ENCODE results near the gene GRM3. TPM values are rescaled to one million over a fixed set of nuclear protein-coding genes. Genes with fewer than 3 reads are reported as not detected.

The GRM3 gene
- total and polyA plus RNA-seq, 2 of the 8 experiments (the other 6 are each of a cell fraction or from before 2014, with no cell fraction given), result 3.1 to 4.2 TPM

DNA sequence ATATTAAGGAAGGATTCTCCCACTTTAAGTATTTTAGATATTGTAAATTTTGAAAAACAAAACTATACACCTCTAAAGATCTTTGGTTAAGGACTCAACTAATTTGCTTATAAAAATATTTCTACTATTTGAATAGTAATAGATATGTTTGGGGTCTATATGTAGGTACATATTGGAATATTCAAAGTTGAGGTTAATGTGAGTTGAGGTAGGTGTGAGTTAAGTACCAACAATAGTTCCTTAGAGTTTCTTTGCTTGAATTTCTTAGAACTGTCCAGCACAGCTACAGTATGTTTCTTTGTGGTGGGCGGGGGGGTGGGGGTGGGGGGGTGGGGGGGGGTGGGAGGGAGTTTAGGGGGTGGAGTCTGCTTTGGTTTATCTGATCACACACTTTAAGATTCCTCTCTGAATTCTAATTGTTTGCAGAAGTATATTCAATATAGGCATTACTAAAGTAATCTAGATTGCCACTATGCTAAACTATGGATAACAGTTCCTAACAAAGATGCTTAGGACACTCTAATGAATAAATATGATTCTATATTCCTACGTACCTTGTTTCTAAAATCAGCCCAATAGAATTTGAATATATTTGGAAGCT lies 2.1 kb downstream of the GRM3 start (continued):
- TF ChIP-seq, protein P1, sequence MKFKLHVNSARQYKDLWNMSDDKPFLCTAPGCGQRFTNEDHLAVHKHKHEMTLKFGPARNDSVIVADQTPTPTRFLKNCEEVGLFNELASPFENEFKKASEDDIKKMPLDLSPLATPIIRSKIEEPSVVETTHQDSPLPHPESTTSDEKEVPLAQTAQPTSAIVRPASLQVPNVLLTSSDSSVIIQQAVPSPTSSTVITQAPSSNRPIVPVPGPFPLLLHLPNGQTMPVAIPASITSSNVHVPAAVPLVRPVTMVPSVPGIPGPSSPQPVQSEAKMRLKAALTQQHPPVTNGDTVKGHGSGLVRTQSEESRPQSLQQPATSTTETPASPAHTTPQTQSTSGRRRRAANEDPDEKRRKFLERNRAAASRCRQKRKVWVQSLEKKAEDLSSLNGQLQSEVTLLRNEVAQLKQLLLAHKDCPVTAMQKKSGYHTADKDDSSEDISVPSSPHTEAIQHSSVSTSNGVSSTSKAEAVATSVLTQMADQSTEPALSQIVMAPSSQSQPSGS (IDR thresholded peaks at IDR 0.05; ENCODE audit: low read length), result no peak
- TF ChIP-seq SP1 (IDR thresholded peaks at IDR 0.05; ENCODE audit: low read depth, low read length) (no peak), SP2 (IDR thresholded peaks at IDR 0.05; ENCODE audit: low read length) (no peak)
- TF ChIP-seq, protein P2, sequence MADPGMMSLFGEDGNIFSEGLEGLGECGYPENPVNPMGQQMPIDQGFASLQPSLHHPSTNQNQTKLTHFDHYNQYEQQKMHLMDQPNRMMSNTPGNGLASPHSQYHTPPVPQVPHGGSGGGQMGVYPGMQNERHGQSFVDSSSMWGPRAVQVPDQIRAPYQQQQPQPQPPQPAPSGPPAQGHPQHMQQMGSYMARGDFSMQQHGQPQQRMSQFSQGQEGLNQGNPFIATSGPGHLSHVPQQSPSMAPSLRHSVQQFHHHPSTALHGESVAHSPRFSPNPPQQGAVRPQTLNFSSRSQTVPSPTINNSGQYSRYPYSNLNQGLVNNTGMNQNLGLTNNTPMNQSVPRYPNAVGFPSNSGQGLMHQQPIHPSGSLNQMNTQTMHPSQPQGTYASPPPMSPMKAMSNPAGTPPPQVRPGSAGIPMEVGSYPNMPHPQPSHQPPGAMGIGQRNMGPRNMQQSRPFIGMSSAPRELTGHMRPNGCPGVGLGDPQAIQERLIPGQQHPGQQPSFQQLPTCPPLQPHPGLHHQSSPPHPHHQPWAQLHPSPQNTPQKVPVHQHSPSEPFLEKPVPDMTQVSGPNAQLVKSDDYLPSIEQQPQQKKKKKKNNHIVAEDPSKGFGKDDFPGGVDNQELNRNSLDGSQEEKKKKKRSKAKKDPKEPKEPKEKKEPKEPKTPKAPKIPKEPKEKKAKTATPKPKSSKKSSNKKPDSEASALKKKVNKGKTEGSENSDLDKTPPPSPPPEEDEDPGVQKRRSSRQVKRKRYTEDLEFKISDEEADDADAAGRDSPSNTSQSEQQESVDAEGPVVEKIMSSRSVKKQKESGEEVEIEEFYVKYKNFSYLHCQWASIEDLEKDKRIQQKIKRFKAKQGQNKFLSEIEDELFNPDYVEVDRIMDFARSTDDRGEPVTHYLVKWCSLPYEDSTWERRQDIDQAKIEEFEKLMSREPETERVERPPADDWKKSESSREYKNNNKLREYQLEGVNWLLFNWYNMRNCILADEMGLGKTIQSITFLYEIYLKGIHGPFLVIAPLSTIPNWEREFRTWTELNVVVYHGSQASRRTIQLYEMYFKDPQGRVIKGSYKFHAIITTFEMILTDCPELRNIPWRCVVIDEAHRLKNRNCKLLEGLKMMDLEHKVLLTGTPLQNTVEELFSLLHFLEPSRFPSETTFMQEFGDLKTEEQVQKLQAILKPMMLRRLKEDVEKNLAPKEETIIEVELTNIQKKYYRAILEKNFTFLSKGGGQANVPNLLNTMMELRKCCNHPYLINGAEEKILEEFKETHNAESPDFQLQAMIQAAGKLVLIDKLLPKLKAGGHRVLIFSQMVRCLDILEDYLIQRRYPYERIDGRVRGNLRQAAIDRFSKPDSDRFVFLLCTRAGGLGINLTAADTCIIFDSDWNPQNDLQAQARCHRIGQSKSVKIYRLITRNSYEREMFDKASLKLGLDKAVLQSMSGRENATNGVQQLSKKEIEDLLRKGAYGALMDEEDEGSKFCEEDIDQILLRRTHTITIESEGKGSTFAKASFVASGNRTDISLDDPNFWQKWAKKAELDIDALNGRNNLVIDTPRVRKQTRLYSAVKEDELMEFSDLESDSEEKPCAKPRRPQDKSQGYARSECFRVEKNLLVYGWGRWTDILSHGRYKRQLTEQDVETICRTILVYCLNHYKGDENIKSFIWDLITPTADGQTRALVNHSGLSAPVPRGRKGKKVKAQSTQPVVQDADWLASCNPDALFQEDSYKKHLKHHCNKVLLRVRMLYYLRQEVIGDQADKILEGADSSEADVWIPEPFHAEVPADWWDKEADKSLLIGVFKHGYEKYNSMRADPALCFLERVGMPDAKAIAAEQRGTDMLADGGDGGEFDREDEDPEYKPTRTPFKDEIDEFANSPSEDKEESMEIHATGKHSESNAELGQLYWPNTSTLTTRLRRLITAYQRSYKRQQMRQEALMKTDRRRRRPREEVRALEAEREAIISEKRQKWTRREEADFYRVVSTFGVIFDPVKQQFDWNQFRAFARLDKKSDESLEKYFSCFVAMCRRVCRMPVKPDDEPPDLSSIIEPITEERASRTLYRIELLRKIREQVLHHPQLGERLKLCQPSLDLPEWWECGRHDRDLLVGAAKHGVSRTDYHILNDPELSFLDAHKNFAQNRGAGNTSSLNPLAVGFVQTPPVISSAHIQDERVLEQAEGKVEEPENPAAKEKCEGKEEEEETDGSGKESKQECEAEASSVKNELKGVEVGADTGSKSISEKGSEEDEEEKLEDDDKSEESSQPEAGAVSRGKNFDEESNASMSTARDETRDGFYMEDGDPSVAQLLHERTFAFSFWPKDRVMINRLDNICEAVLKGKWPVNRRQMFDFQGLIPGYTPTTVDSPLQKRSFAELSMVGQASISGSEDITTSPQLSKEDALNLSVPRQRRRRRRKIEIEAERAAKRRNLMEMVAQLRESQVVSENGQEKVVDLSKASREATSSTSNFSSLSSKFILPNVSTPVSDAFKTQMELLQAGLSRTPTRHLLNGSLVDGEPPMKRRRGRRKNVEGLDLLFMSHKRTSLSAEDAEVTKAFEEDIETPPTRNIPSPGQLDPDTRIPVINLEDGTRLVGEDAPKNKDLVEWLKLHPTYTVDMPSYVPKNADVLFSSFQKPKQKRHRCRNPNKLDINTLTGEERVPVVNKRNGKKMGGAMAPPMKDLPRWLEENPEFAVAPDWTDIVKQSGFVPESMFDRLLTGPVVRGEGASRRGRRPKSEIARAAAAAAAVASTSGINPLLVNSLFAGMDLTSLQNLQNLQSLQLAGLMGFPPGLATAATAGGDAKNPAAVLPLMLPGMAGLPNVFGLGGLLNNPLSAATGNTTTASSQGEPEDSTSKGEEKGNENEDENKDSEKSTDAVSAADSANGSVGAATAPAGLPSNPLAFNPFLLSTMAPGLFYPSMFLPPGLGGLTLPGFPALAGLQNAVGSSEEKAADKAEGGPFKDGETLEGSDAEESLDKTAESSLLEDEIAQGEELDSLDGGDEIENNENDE (IDR thresholded peaks at IDR 0.05; ENCODE audit: insufficient replicate concordance, low read length), result no peak
- TF ChIP-seq, protein P3, sequence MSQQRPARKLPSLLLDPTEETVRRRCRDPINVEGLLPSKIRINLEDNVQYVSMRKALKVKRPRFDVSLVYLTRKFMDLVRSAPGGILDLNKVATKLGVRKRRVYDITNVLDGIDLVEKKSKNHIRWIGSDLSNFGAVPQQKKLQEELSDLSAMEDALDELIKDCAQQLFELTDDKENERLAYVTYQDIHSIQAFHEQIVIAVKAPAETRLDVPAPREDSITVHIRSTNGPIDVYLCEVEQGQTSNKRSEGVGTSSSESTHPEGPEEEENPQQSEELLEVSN (IDR thresholded peaks at IDR 0.05), result no peak

Measured in H1 (cell line).